Large intestine (tissue), 3 donors: ENCODE measurements around the gene MPP7. TPM values are rescaled to one million over a fixed set of nuclear protein-coding genes. Genes with fewer than 3 reads are reported as not detected.
A peak's percentile ranks its signal among the peaks of the same experiment; 100 is the strongest.

Source experiments
- DNase-seq, 2 donors: peaks; one replicate each; pipeline versions ENCODE4 v3.0.0 to v3.0.0-alpha.2; 2013
- H3K27ac ChIP-seq: one replicate; pipeline ENCODE4 v1.5.1; 2013; ENCODE audit warnings: low read length
- H3K27me3 ChIP-seq: 2 replicates; pipeline ENCODE4 v1.6.1; 2013; ENCODE audit warnings: low read length; ENCODE audit not compliant: control insufficient read depth, insufficient read depth
- H3K36me3 ChIP-seq: 2 replicates; pipeline ENCODE4 v1.6.1; 2013; ENCODE audit warnings: low read length; ENCODE audit not compliant: control insufficient read depth, insufficient read depth
- H3K4me1 ChIP-seq: one replicate; pipeline ENCODE4 v1.6.1; 2013; ENCODE audit warnings: low read length; ENCODE audit not compliant: control insufficient read depth, insufficient read depth
- H3K4me3 ChIP-seq: one replicate; pipeline ENCODE4 v1.5.1; 2013; ENCODE audit warnings: low read length
- H3K9me3 ChIP-seq: one replicate; pipeline ENCODE4 v1.6.1; 2013; ENCODE audit warnings: mild to moderate bottlenecking, low read depth, low read length, moderate library complexity; ENCODE audit not compliant: control insufficient read depth
- WGBS: methylation state at CpG from one replicate; pipeline ENCODE4 v1.1.5; 2013; ENCODE audit warnings: low lambda C conversion rate; ENCODE audit not compliant: insufficient coverage; 5-methylcytosine and 5-hydroxymethylcytosine counted together
- polyA plus RNA-seq: library from polyadenylated mRNA; unstranded; fragments of 120-200 nt; gene quantifications from one replicate; pipeline ENCODE4 v1.2.1, GENCODE V29; 2013

Gene MPP7
- polyA plus RNA-seq, 1 donor = 16.2 TPM

- H3K9me3 ChIP-seq = no peaks in the 10 kb centered on the region
- no peaks in the 10 kb centered on the region for H3K36me3 ChIP-seq
- no peaks in the 10 kb centered on the region for H3K4me1 ChIP-seq
- no peak overlapping the region for H3K4me3 ChIP-seq
- no peak for DNase-seq
- H3K27ac ChIP-seq = no peak overlapping the region
- H3K27me3 ChIP-seq = no peaks in the 10 kb centered on the region
Measured at GRCh38 chr10:28274475-28274874, 28.4 kb downstream of the MPP7 start.

- Histone ChIP-seq H3K27ac (no peak overlapping the region), H3K4me3 (no peak overlapping the region), H3K36me3 (no peaks in the 10 kb centered on the region), H3K27me3 (no peaks in the 10 kb centered on the region), H3K9me3 (no peaks in the 10 kb centered on the region), H3K4me1 (no peaks in the 10 kb centered on the region)
- no peak for DNase-seq
- no CpG with 5 or more reads among the region's 5 CpGs for WGBS
Measured at GRCh38 chr10:28273343-28273742, 29.5 kb downstream of the MPP7 start.

- WGBS = no CpG with 5 or more reads among the region's 9 CpGs
- Histone ChIP-seq H3K27ac (no peak overlapping the region), H3K9me3 (no peaks in the 10 kb centered on the region), H3K4me1 (no peaks in the 10 kb centered on the region), H3K27me3 (no peaks in the 10 kb centered on the region), H3K4me3 (no peak overlapping the region), H3K36me3 (no peaks in the 10 kb centered on the region)
- DNase-seq = no peak
Measured at GRCh38 chr10:28269842-28270456, 32.9 kb downstream of the MPP7 start.

GRCh38 chr10:28266449-28267224 lies 36.2 kb downstream of the MPP7 start:
- H3K4me1 ChIP-seq = no peaks in the 10 kb centered on the region
- H3K27me3 ChIP-seq = no peaks in the 10 kb centered on the region
- H3K36me3 ChIP-seq = no peaks in the 10 kb centered on the region
- no peak overlapping the region for H3K4me3 ChIP-seq
- H3K9me3 ChIP-seq = no peaks in the 10 kb centered on the region
- DNase-seq = no peak
- no peak overlapping the region for H3K27ac ChIP-seq
- 100% methylated on average over 1 of the region's 3 CpGs for WGBS

- H3K4me1 ChIP-seq = no peaks in the 10 kb centered on the region
- no peaks in the 10 kb centered on the region for H3K36me3 ChIP-seq
- no peak overlapping the region for H3K27ac ChIP-seq
- no peak overlapping the region for H3K4me3 ChIP-seq
- WGBS = no CpG with 5 or more reads among the region's 10 CpGs
- DNase-seq = peak in 1 of 2 donors; percentile 31
- H3K9me3 ChIP-seq = no peaks in the 10 kb centered on the region
- H3K27me3 ChIP-seq = no peaks in the 10 kb centered on the region
Measured at GRCh38 chr10:28263136-28263857, 39.6 kb downstream of the MPP7 start.

- no CpG with 5 or more reads among the region's 2 CpGs for WGBS
- Histone ChIP-seq H3K36me3 (no peaks in the 10 kb centered on the region), H3K4me3 (no peak overlapping the region), H3K27ac (no peak overlapping the region), H3K9me3 (no peaks in the 10 kb centered on the region), H3K27me3 (no peaks in the 10 kb centered on the region), H3K4me1 (peaks cover 2% of the 10 kb centered on the region)
- no peak for DNase-seq
Measured at GRCh38 chr10:28256776-28257175, 46.1 kb downstream of the MPP7 start.

- no peaks in the 10 kb centered on the region for H3K36me3 ChIP-seq
- H3K27ac ChIP-seq = no peak overlapping the region
- H3K4me1 ChIP-seq = peaks cover 2% of the 10 kb centered on the region
- no peaks in the 10 kb centered on the region for H3K9me3 ChIP-seq
- 50% methylated on average over 3 of the region's 6 CpGs for WGBS
- peak in 1 of 2 donors; percentile 20 for DNase-seq
- no peak overlapping the region for H3K4me3 ChIP-seq
- H3K27me3 ChIP-seq = no peaks in the 10 kb centered on the region
Measured at GRCh38 chr10:28254290-28254985, 48.4 kb downstream of the MPP7 start.

GRCh38 chr10:28253169-28253785 lies 49.6 kb downstream of the MPP7 start:
- WGBS = 93% methylated on average over 4 of the region's 11 CpGs
- no peak for DNase-seq
- Histone ChIP-seq H3K4me3 (no peak overlapping the region), H3K27me3 (no peaks in the 10 kb centered on the region), H3K27ac (no peak overlapping the region), H3K9me3 (no peaks in the 10 kb centered on the region), H3K36me3 (no peaks in the 10 kb centered on the region), H3K4me1 (peaks cover 2% of the 10 kb centered on the region)
